ENCODE measurements around the gene LDLRAD3.

Gene LDLRAD3

GRCh38 chr11:36135076-36135475 lies 191.2 kb downstream of the LDLRAD3 start:
- no peak for DNase-seq (ENCODE audit: low spot score)
- H3K4me3 ChIP-seq, result no peak overlapping the region
- H3K27ac ChIP-seq, result no peak overlapping the region
- TF ChIP-seq CTCF (IDR thresholded peaks at IDR 0.05), result no peak

GRCh38 chr11:36139767-36140166 lies 195.9 kb downstream of the LDLRAD3 start:
- Histone ChIP-seq H3K27ac (no peak overlapping the region), H3K4me3 (no peak overlapping the region)
- no peak for DNase-seq (ENCODE audit: low spot score)
- no peak for TF ChIP-seq CTCF (IDR thresholded peaks at IDR 0.05)

- TF ChIP-seq CTCF (IDR thresholded peaks at IDR 0.05), result no peak
- Histone ChIP-seq H3K4me3 (no peak overlapping the region), H3K27ac (no peak overlapping the region)
- no peak for DNase-seq (ENCODE audit: low spot score)
Observed at GRCh38 chr11:36141196-36141953, 197.5 kb downstream of the LDLRAD3 start.

- Histone ChIP-seq H3K27ac (no peak overlapping the region), H3K4me3 (no peak overlapping the region)
- no peak for TF ChIP-seq CTCF (IDR thresholded peaks at IDR 0.05)
- no peak for DNase-seq (ENCODE audit: low spot score)
Observed at GRCh38 chr11:36141956-36142355, 198.1 kb downstream of the LDLRAD3 start.

GRCh38 chr11:36142439-36142838 lies 198.6 kb downstream of the LDLRAD3 start:
- Histone ChIP-seq H3K27ac (no peak overlapping the region), H3K4me3 (no peak overlapping the region)
- no peak for TF ChIP-seq CTCF (IDR thresholded peaks at IDR 0.05)
- DNase-seq (ENCODE audit: low spot score), result no peak

- Histone ChIP-seq H3K27ac (no peak overlapping the region), H3K4me3 (no peak overlapping the region)
- no peak for TF ChIP-seq CTCF (IDR thresholded peaks at IDR 0.05)
Observed at GRCh38 chr11:36142879-36143278, 199.0 kb downstream of the LDLRAD3 start.

GRCh38 chr11:36146437-36146836 lies 202.6 kb downstream of the LDLRAD3 start:
- no peak overlapping the region for H3K27ac ChIP-seq
- no peak overlapping the region for H3K4me3 ChIP-seq
- no peak for DNase-seq (ENCODE audit: low spot score)
- no peak for TF ChIP-seq CTCF (IDR thresholded peaks at IDR 0.05)

More at GRCh38 chr11:36142879-36143278, 199.0 kb downstream of the LDLRAD3 start:
- DNase-seq (ENCODE audit: low spot score), result no peak
